Activated naive CD4-positive, alpha-beta T cell treated with anti-CD3 and anti-CD28 coated beads, Interleukin-2, amount 50 U/mL, for 24 hours (primary cell): ENCODE data around the gene PLEKHA1.

Experiments used
- H3K27ac Mint-ChIP-seq: one replicate; pipeline ENCODE4 v1.8.0; 2021; ENCODE audit warnings: mild to moderate bottlenecking, mixed read lengths
- H3K27me3 Mint-ChIP-seq: one replicate; pipeline ENCODE4 v1.8.0; 2021; ENCODE audit warnings: mixed read lengths
- H3K36me3 Mint-ChIP-seq: one replicate; pipeline ENCODE4 v1.8.0; 2021; ENCODE audit warnings: mixed read lengths
- H3K4me1 Mint-ChIP-seq: one replicate; pipeline ENCODE4 v1.8.0; 2021; ENCODE audit warnings: mixed read lengths
- H3K4me3 Mint-ChIP-seq: one replicate; pipeline ENCODE4 v1.8.0; 2021; ENCODE audit warnings: mild to moderate bottlenecking, mixed read lengths
- H3K9me3 Mint-ChIP-seq: one replicate; pipeline ENCODE4 v1.8.0; 2021; ENCODE audit warnings: mixed read lengths

Gene PLEKHA1

GRCh38 chr10:122454603-122455080 lies 80.1 kb downstream of the PLEKHA1 start, which contains the start of gene ARMS2:
TSS of gene ARMS2 (plus strand) at chr10:122454653. CDS start at chr10:122454728, 75 bp downstream.
- Mint-ChIP-seq H3K4me1 (no peaks in the 10 kb centered on the region), H3K27me3 (peaks cover 19% of the 10 kb centered on the region), H3K9me3 (no peaks in the 10 kb centered on the region), H3K36me3 (no peaks in the 10 kb centered on the region), H3K27ac (peak within 1 kb of the TSS; percentile 23), H3K4me3 (no peak within 1 kb of the TSS)

DNA sequence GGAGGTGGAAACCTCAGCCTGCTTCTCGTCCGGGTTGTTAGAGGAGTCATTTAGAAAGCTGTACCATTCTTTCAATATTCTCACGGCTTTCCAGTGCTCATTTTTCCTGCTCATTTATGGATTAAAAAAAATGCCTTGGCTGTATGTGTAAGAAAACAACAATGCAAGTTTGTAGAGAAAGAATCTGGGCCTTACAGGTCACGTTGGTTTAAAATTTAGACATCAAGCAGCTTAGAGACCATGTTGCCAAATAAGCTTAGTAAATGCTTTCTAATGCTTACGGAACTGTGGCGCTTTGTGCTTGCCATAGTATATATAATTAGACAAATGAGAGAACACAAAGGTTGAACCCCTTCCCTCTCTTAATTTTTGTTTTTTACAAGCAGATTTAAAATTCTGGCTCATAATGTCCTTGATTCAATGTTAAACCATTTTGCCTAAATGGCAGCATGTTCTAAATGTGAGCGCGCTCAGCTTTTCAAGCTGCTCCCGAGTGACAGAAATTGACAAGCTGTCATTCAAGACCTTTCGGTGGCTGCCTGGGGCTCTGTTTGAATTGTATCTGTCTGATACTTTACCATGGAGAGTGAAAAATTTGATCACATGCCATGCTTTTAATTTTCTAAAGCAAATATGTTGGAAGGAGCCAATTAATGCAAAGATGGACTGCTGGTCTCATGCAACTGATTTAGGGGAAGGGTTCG lies 81.0 kb downstream of the PLEKHA1 start:
- Mint-ChIP-seq H3K4me3 (no peak overlapping the region), H3K27ac (no peak overlapping the region), H3K36me3 (no peaks in the 10 kb centered on the region), H3K9me3 (no peaks in the 10 kb centered on the region), H3K4me1 (no peaks in the 10 kb centered on the region), H3K27me3 (peaks cover 22% of the 10 kb centered on the region)

DNA sequence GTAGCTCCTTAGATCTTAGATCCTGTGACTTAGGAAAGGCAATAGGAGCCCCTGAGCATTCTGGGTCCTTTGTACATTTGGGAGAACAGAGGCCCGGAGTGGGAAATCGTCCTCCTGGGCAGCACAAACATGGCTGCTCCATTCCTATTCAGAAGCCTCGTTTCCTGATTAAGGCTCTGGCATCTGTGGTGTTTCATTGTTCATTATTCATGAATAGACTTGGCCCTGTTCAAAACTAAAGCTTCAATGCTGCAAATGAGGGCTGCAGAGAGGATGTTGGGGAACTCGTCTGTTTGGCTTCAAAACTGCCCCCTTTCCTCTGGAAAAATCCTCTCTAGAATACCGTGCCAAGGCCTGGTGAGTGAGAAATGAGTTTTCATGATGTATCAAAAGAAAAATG lies 83.4 kb downstream of the PLEKHA1 start:
- Mint-ChIP-seq H3K27me3 (peaks cover 32% of the 10 kb centered on the region), H3K27ac (no peak overlapping the region)

DNA sequence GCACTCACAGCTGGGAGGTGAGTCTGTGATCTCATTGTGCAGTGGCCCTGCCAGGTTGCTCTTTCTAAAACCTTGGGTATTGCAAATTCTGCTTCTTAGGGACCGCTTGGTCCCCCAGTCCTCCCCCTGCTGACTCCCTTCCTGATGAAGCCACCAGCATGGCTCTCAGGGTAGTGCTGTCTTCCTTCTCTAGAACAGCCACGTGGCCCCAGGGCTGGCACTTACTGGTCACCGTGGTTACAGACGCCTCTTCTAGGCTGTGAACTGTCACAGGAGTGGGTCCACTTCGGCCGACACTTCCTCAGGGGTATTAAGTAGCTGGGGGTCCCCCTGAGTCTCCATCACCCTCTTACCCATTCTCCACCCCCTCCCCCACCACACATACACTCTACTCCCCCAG lies 84.2 kb downstream of the PLEKHA1 start:
- Mint-ChIP-seq H3K36me3 (no peaks in the 10 kb centered on the region), H3K27me3 (peaks cover 39% of the 10 kb centered on the region), H3K4me3 (no peak overlapping the region), H3K27ac (no peak overlapping the region), H3K9me3 (no peaks in the 10 kb centered on the region), H3K4me1 (peaks cover 8% of the 10 kb centered on the region)

More for the DNA sequence above, 83.4 kb downstream of the PLEKHA1 start:
- Mint-ChIP-seq H3K4me1 (peaks cover 7% of the 10 kb centered on the region), H3K4me3 (no peak overlapping the region), H3K36me3 (no peaks in the 10 kb centered on the region), H3K9me3 (no peaks in the 10 kb centered on the region)

- H3K36me3 Mint-ChIP-seq = no peaks in the 10 kb centered on the region
- peaks cover 41% of the 10 kb centered on the region for H3K27me3 Mint-ChIP-seq
- H3K27ac Mint-ChIP-seq = no peak overlapping the region
- no peak overlapping the region for H3K4me3 Mint-ChIP-seq
- H3K4me1 Mint-ChIP-seq = peaks cover 8% of the 10 kb centered on the region
- H3K9me3 Mint-ChIP-seq = no peaks in the 10 kb centered on the region
Measured at GRCh38 chr10:122459561-122460273, 85.2 kb downstream of the PLEKHA1 start.

- Mint-ChIP-seq H3K27ac (no peak overlapping the region), H3K4me1 (peaks cover 8% of the 10 kb centered on the region), H3K27me3 (peaks cover 45% of the 10 kb centered on the region), H3K9me3 (no peaks in the 10 kb centered on the region), H3K36me3 (no peaks in the 10 kb centered on the region), H3K4me3 (peak overlapping the region; percentile 6)
Measured at GRCh38 chr10:122460891-122461293, 86.4 kb downstream of the PLEKHA1 start.

DNA sequence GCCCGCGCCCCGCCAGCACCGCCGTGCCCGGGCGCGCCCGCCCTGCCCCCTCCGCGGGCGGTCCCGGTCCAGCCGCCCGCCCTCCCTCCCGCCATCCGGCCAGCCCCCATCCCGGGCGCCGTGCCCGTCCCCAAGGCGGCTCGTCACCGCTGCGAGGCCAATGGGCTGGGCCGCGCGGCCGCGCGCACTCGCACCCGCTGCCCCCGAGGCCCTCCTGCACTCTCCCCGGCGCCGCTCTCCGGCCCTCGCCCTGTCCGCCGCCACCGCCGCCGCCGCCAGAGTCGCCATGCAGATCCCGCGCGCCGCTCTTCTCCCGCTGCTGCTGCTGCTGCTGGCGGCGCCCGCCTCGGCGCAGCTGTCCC lies 86.8 kb downstream of the PLEKHA1 start, which contains the start of gene HTRA1:
Gene HTRA1 (plus strand): TSS at position 187 of the 362 bp plus-strand sequence. CDS start 100 bp downstream, at position 287.
- Mint-ChIP-seq H3K27me3 (peaks cover 45% of the 10 kb centered on the region), H3K27ac (no peak within 1 kb of the TSS)

DNA sequence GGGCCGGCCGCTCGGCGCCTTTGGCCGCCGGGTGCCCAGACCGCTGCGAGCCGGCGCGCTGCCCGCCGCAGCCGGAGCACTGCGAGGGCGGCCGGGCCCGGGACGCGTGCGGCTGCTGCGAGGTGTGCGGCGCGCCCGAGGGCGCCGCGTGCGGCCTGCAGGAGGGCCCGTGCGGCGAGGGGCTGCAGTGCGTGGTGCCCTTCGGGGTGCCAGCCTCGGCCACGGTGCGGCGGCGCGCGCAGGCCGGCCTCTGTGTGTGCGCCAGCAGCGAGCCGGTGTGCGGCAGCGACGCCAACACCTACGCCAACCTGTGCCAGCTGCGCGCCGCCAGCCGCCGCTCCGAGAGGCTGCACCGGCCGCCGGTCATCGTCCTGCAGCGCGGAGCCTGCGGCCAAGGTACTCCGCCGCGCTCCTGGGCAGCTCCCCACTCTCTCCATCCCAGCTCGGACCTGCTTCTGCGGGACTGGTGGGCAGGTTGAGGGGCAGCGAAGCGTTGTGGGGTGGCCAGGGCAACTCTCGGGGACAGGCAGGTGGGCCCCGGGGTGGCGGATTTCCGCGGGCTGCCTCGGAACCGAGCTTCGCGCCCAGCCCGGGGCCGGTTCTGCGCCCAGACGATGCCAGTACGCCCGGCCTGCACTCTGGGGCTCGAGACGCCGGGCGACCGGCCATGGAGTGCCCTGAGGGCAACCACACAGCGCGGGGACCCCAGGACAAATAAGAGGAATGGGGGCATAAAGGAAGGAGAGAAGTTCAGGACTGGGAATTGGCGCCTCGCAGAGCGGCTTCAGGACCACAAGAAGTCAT lies 87.4 kb downstream of the PLEKHA1 start:
- Mint-ChIP-seq H3K9me3 (no peaks in the 10 kb centered on the region), H3K36me3 (no peaks in the 10 kb centered on the region), H3K27me3 (peaks cover 45% of the 10 kb centered on the region), H3K4me3 (peak overlapping the region; percentile 85), H3K4me1 (peaks cover 8% of the 10 kb centered on the region), H3K27ac (no peak overlapping the region)

More for the DNA sequence above, 86.8 kb downstream of the PLEKHA1 start, which contains the start of gene HTRA1:
- Mint-ChIP-seq H3K9me3 (no peaks in the 10 kb centered on the region), H3K4me3 (peak within 1 kb of the TSS; percentile 85), H3K36me3 (no peaks in the 10 kb centered on the region), H3K4me1 (peaks cover 8% of the 10 kb centered on the region)

- peaks cover 8% of the 10 kb centered on the region for H3K4me1 Mint-ChIP-seq
- H3K27me3 Mint-ChIP-seq = peaks cover 43% of the 10 kb centered on the region
Measured at GRCh38 chr10:122462533-122463465, 88.3 kb downstream of the PLEKHA1 start.

DNA sequence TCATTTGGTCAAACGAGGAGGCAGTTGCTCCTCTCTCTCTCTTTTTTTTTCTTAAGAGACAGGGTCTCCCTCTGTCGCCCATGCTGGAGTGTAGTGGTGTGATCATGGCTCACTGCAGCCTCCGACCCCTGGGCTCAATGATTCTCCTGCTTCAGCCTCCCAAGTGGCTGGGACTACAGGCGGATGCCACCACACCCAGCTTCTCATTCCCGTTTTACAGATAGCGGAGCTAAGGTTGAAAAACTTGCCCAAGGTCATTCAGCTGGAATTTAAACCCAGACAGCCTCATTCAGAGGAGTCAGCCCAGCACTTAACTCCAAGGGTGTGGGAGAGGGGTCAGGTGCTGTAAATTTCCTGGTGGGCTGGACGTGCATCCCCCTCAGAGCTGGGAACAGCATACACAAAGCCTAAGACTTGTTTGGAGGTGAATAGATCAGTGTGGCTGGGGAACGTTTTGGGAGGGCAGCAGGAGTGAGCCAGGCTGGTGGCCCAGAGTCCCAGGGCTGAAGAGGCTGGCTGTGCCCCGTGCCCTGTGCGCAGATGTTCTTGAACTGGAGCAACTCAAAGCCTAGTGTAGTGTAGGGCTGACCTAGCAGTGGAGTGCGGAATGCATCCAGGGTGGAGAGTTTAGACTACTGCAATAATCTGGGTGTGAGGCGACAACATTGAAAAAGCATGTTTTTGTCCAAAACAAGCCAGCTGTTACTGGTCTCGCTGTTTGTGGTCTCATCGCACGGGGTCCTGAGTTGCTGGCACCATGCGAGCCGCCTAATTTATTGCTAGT lies 89.2 kb downstream of the PLEKHA1 start:
- Mint-ChIP-seq H3K27me3 (peaks cover 39% of the 10 kb centered on the region), H3K27ac (no peak overlapping the region), H3K9me3 (no peaks in the 10 kb centered on the region), H3K4me3 (peak overlapping the region; percentile 39), H3K36me3 (no peaks in the 10 kb centered on the region), H3K4me1 (peaks cover 8% of the 10 kb centered on the region)

More at GRCh38 chr10:122462533-122463465, 88.3 kb downstream of the PLEKHA1 start:
- Mint-ChIP-seq H3K9me3 (no peaks in the 10 kb centered on the region), H3K27ac (peak overlapping the region; percentile 4), H3K36me3 (no peaks in the 10 kb centered on the region), H3K4me3 (peak overlapping the region; percentile 85)

DNA sequence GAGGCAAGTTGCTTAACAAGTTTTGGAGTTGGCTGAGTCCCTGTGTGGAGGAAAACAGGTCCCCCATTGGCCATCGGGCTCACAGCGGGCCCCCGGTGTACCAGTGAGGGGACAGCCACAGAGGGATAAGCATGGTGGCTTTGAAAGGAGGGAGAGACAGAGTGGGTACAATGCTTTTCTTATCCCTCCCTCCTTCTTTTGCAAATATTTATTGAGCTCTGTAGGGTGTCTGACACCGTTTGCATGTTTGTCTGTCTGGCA lies 89.7 kb downstream of the PLEKHA1 start:
- Mint-ChIP-seq H3K36me3 (no peaks in the 10 kb centered on the region), H3K4me1 (peaks cover 8% of the 10 kb centered on the region), H3K27ac (no peak overlapping the region), H3K27me3 (peaks cover 34% of the 10 kb centered on the region), H3K9me3 (no peaks in the 10 kb centered on the region), H3K4me3 (no peak overlapping the region)

DNA sequence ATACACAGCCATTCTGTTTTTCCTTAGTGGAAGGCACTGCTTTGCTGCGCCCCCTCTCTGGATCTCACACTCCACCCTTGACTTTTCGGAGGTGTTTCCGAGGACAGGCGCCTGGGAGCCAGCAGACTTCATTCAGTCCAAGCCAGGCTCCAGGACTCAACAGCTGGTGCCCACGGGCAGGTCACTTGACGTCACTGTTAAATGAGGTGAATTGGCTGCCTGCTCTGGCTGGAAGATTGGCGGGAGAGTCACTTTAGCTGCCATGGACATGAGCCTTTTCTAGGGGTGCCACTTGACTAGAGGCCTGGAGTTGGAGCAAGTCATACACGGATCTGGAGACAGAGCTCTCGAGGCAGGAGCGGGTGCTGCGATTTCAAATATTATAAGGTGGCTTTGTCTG lies 90.1 kb downstream of the PLEKHA1 start:
- H3K4me1 Mint-ChIP-seq = peaks cover 8% of the 10 kb centered on the region

GRCh38 chr10:122465401-122466040 lies 91.0 kb downstream of the PLEKHA1 start:
- peaks cover 8% of the 10 kb centered on the region for H3K4me1 Mint-ChIP-seq

More for the DNA sequence above, 90.1 kb downstream of the PLEKHA1 start:
- no peak overlapping the region for H3K27ac Mint-ChIP-seq
- no peaks in the 10 kb centered on the region for H3K9me3 Mint-ChIP-seq
- H3K4me3 Mint-ChIP-seq = no peak overlapping the region
- H3K36me3 Mint-ChIP-seq = no peaks in the 10 kb centered on the region
- H3K27me3 Mint-ChIP-seq = peaks cover 31% of the 10 kb centered on the region

GRCh38 chr10:122466951-122467381 lies 92.5 kb downstream of the PLEKHA1 start:
- H3K9me3 Mint-ChIP-seq = no peaks in the 10 kb centered on the region
- no peaks in the 10 kb centered on the region for H3K36me3 Mint-ChIP-seq
- H3K27me3 Mint-ChIP-seq = peaks cover 31% of the 10 kb centered on the region
- H3K27ac Mint-ChIP-seq = no peak overlapping the region
- peaks cover 8% of the 10 kb centered on the region for H3K4me1 Mint-ChIP-seq
- H3K4me3 Mint-ChIP-seq = no peak overlapping the region

More at GRCh38 chr10:122465401-122466040, 91.0 kb downstream of the PLEKHA1 start:
- Mint-ChIP-seq H3K36me3 (no peaks in the 10 kb centered on the region), H3K4me3 (no peak overlapping the region), H3K27me3 (peaks cover 29% of the 10 kb centered on the region), H3K9me3 (no peaks in the 10 kb centered on the region), H3K27ac (no peak overlapping the region)
